Gastroesophageal sphincter (tissue), 3 donors: Measurements from ENCODE around the gene BCLAF1.

Experiments used
- POLR2AphosphoS5 ChIP-seq: sonication (generic); formaldehyde crosslinking; IDR thresholded peaks from one replicate; pipeline ENCODE4 v1.6.1; 2017; ENCODE audit warnings: antibody characterized with exemption
- TF ChIP-seq, protein P1 (sequence below), 4 experiments: fragments of 200-600 bp in 2 of 4; fragments of 450-650 bp in 2 of 4; sonication (generic) in 1 of 4; IDR thresholded peaks; one replicate each; pipeline ENCODE4 v1.5.1; 2017 to 2019; ENCODE audit warnings: antibody characterized with exemption in 4 of 4, mild to moderate bottlenecking in 2 of 4, moderate library complexity in 2 of 4

DNA sequence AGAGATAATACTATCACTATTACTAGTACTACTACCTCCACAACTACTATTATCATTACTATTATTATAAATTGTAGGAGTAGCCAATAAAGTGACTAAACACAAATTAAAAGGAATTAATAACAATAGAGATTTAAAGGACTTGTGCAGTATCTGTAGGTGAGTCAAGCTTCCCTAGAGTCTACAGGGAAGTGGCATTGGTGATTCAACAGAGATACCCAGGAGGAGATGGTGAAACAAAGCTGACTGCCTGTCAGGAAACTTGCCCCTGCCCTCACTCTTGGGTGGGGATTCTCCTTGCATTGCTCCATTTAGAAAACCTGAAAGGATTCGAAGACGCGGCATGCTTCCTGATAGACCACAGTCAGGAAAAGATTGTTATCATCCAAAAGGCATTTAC is 23.3 kb upstream of the BCLAF1 start:
- TF ChIP-seq POLR2AphosphoS5: no peak
- TF ChIP-seq, protein P1, sequence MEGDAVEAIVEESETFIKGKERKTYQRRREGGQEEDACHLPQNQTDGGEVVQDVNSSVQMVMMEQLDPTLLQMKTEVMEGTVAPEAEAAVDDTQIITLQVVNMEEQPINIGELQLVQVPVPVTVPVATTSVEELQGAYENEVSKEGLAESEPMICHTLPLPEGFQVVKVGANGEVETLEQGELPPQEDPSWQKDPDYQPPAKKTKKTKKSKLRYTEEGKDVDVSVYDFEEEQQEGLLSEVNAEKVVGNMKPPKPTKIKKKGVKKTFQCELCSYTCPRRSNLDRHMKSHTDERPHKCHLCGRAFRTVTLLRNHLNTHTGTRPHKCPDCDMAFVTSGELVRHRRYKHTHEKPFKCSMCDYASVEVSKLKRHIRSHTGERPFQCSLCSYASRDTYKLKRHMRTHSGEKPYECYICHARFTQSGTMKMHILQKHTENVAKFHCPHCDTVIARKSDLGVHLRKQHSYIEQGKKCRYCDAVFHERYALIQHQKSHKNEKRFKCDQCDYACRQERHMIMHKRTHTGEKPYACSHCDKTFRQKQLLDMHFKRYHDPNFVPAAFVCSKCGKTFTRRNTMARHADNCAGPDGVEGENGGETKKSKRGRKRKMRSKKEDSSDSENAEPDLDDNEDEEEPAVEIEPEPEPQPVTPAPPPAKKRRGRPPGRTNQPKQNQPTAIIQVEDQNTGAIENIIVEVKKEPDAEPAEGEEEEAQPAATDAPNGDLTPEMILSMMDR (IDR thresholded peaks at IDR 0.05): no peak
